H1 (cell line): ENCODE data around the gene CMSS1. TPM values are rescaled to one million over a fixed set of nuclear protein-coding genes. Genes with fewer than 3 reads are reported as not detected.

Experiments
- CTCF ChIA-PET: fragments of 300-600 bp; sonication (Branson Sonifier 250); formaldehyde crosslinking; loops from one replicate; lab custom pipeline; 2021; ENCODE audit not compliant: partially characterized antibody; lab: Charles Lee
- POLR2A ChIA-PET: fragments of 300-600 bp; sonication (Branson Sonifier 250); formaldehyde crosslinking; loops from one replicate; lab custom pipeline; 2021; ENCODE audit warnings: inconsistent platforms; ENCODE audit not compliant: partially characterized antibody; lab: Charles Lee
- DNase-seq, 2 experiments: peaks; one replicate each; pipeline versions ENCODE4 v3.0.0 to v3.0.0-alpha.2; 2010 to 2022; ENCODE audit warnings: low spot score in 2 of 2, low read depth in 1 of 2, mixed read lengths in 1 of 2
- FAIRE-seq: peaks from 2 replicates; lab custom pipeline; 2011; peaks lifted over from hg19 to GRCh38; lab: Jason Lieb, UNC
- H2AFZ ChIP-seq: 2 replicates; pipeline ENCODE4 v1.8.1; 2012; ENCODE audit warnings: low read length, inconsistent platforms
- H2AK5ac ChIP-seq: 2 replicates; pipeline ENCODE4 v1.6.1; 2013; ENCODE audit warnings: low read depth, low read length
- H2BK120ac ChIP-seq: replicated peaks from 2 replicates; pipeline ENCODE3; 2013; ENCODE audit warnings: low read depth, low read length, inconsistent platforms
- H2BK12ac ChIP-seq: 2 replicates; pipeline ENCODE4 v1.6.1; 2013; ENCODE audit warnings: low read depth, low read length
- H2BK15ac ChIP-seq: 2 replicates; pipeline ENCODE4 v1.6.1; 2013; ENCODE audit warnings: low read length
- H2BK20ac ChIP-seq: 2 replicates; pipeline ENCODE4 v1.6.1; 2013; ENCODE audit warnings: low read length
- H2BK5ac ChIP-seq: 2 replicates; pipeline ENCODE4 v1.6.1; 2013; ENCODE audit warnings: low read depth, low read length
- H3K14ac ChIP-seq: 2 replicates; pipeline ENCODE4 v1.6.1; 2013; ENCODE audit warnings: inconsistent platforms; ENCODE audit not compliant: insufficient read length
- H3K18ac ChIP-seq: 2 replicates; pipeline ENCODE4 v1.6.1; 2013; ENCODE audit warnings: low read length; ENCODE audit errors: extremely low read depth
- H3K23ac ChIP-seq: 2 replicates; pipeline ENCODE4 v1.6.1; 2013; ENCODE audit warnings: inconsistent platforms; ENCODE audit not compliant: insufficient read length
- H3K23me2 ChIP-seq: 2 replicates; pipeline ENCODE4 v1.6.1; 2013; ENCODE audit warnings: low read depth, low read length
- H3K27ac ChIP-seq: 2 replicates; pipeline ENCODE4 v1.6.1; 2011; ENCODE audit warnings: low read depth, low read length, inconsistent platforms
- H3K27me3 ChIP-seq, 4 experiments: replicated peaks in 1 of 4; 1 replicate in 1 of 4; 2 replicates in 3 of 4; pipeline versions ENCODE4 v1.6.1 to v1.8.1; 2011 to 2013; ENCODE audit warnings: low read length in 3 of 4, mild to moderate bottlenecking in 3 of 4, inconsistent platforms in 2 of 4, mixed read lengths in 2 of 4, moderate library complexity in 1 of 4; ENCODE audit not compliant: control insufficient read depth in 3 of 4, insufficient read depth in 3 of 4; ENCODE audit errors: extremely low read depth in 1 of 4
- H3K36me3 ChIP-seq, 4 experiments: 2 replicates each; pipeline versions ENCODE4 v1.6.1 to v1.8.1; 2011 to 2013; ENCODE audit warnings: mild to moderate bottlenecking in 4 of 4, low read length in 3 of 4, moderate library complexity in 2 of 4, control low read depth in 1 of 4, inconsistent platforms in 1 of 4; ENCODE audit not compliant: insufficient read depth in 4 of 4, control insufficient read depth in 2 of 4
- H3K4ac ChIP-seq: replicated peaks from 2 replicates; pipeline ENCODE3; 2013; ENCODE audit warnings: low read length, low read depth, mixed read lengths, inconsistent platforms; ENCODE audit not compliant: insufficient read length
- H3K4me1 ChIP-seq, 4 experiments: replicated peaks in 1 of 4; 1 replicate in 1 of 4; 2 replicates in 3 of 4; pipeline versions ENCODE4 v1.6.1 to v1.8.1; 2011 to 2013; ENCODE audit warnings: low read length in 3 of 4, inconsistent platforms in 2 of 4, mixed read lengths in 1 of 4; ENCODE audit not compliant: insufficient read depth in 4 of 4, control insufficient read depth in 3 of 4
- H3K4me2 ChIP-seq, 2 experiments: 2 replicates each; pipeline versions ENCODE4 v1.6.1 to v1.8.1; 2011 to 2013; ENCODE audit warnings: low read depth in 2 of 2, low read length in 2 of 2, control low read depth in 1 of 2, inconsistent platforms in 1 of 2, mild to moderate bottlenecking in 1 of 2; ENCODE audit not compliant: insufficient read depth in 1 of 2
- H3K4me3 ChIP-seq, 4 experiments: fragments of 200-600, 300-600 bp in 1 of 4; sonication (generic), shearing (Covaris generic), sonication (Bioruptor Twin) in 1 of 4; 2 replicates each; pipeline versions ENCODE4 v1.5.1 to v1.8.1; 2011 to 2016; ENCODE audit warnings: low read length in 4 of 4, low read depth in 3 of 4, control low read depth in 2 of 4, inconsistent platforms in 2 of 4, mild to moderate bottlenecking in 2 of 4, mixed read lengths in 1 of 4, moderate library complexity in 1 of 4; ENCODE audit not compliant: insufficient read depth in 2 of 4; ENCODE audit errors: extremely low read depth in 1 of 4
- H3K56ac ChIP-seq: replicated peaks from 2 replicates; pipeline ENCODE3; 2013; ENCODE audit warnings: low read depth, mild to moderate bottlenecking, mixed read lengths, low read length, inconsistent platforms; ENCODE audit not compliant: insufficient read length
- H3K79me1 ChIP-seq: 2 replicates; pipeline ENCODE4 v1.6.1; 2013; ENCODE audit warnings: low read depth, low read length, control low read depth
- H3K79me2 ChIP-seq, 2 experiments: 2 replicates each; pipeline versions ENCODE4 v1.6.1 to v1.8.1; 2012 to 2013; ENCODE audit warnings: low read length in 2 of 2, mild to moderate bottlenecking in 2 of 2, inconsistent platforms in 1 of 2; ENCODE audit not compliant: insufficient read depth in 2 of 2, control insufficient read depth in 1 of 2
- H3K9ac ChIP-seq, 4 experiments: replicated peaks in 1 of 4; 1 replicate in 1 of 4; 2 replicates in 3 of 4; pipeline versions ENCODE4 v1.6.1 to v1.8.1; 2011 to 2013; ENCODE audit warnings: low read depth in 3 of 4, low read length in 3 of 4, control low read depth in 2 of 4, mild to moderate bottlenecking in 2 of 4, moderate library complexity in 2 of 4, inconsistent platforms in 1 of 4; ENCODE audit errors: extremely low read depth in 1 of 4
- H3K9me3 ChIP-seq, 2 experiments: 2 replicates each; pipeline versions ENCODE4 v1.6.1 to v1.8.1; 2012 to 2013; ENCODE audit warnings: mild to moderate bottlenecking in 2 of 2, moderate library complexity in 2 of 2, control low read depth in 1 of 2, inconsistent platforms in 1 of 2, low read depth in 1 of 2, low read length in 1 of 2, mixed read lengths in 1 of 2; ENCODE audit not compliant: insufficient read depth in 2 of 2
- H4K20me1 ChIP-seq, 2 experiments: replicated peaks in 1 of 2; 2 replicates each; pipeline versions ENCODE3 to v1.8.1; 2011 to 2013; ENCODE audit warnings: inconsistent platforms in 2 of 2, low read length in 2 of 2, mild to moderate bottlenecking in 1 of 2; ENCODE audit not compliant: insufficient read depth in 2 of 2, control insufficient read depth in 1 of 2
- H4K5ac ChIP-seq: 2 replicates; pipeline ENCODE4 v1.6.1; 2013; ENCODE audit warnings: low read length, low read depth, mixed read lengths, inconsistent platforms; ENCODE audit not compliant: insufficient read length
- H4K8ac ChIP-seq: 2 replicates; pipeline ENCODE4 v1.8.0; 2013; ENCODE audit warnings: mild to moderate bottlenecking, moderate library complexity, low read length, inconsistent platforms; ENCODE audit not compliant: insufficient read depth; ENCODE audit errors: extremely low read depth
- H4K91ac ChIP-seq: replicated peaks from 2 replicates; pipeline ENCODE3; 2013; ENCODE audit warnings: low read length, mixed read lengths, inconsistent platforms; ENCODE audit not compliant: insufficient read length
- HDAC6 ChIP-seq: IDR thresholded peaks from one replicate; pipeline ENCODE4 v1.7.1; 2012; ENCODE audit warnings: low read depth, mild to moderate bottlenecking, inconsistent platforms, low read length, moderate library complexity
- JUND ChIP-seq: IDR thresholded peaks from 2 replicates; pipeline ENCODE4 v1.6.1; 2011; ENCODE audit warnings: mild to moderate bottlenecking, improper control_type of control experiment, low read length
- KDM1A ChIP-seq: fragments of 200-600, 300-600 bp; sonication (generic); IDR thresholded peaks from 2 replicates; pipeline ENCODE4 v1.7.1; 2016; ENCODE audit warnings: mild to moderate bottlenecking, low read length, borderline replicate concordance
- POLR2AphosphoS5 ChIP-seq: IDR thresholded peaks from 2 replicates; pipeline ENCODE4 v1.6.1; 2011; ENCODE audit warnings: low read depth, low read length
- WGBS, 2 experiments: shearing (Covaris generic) in 1 of 2; methylation state at CpG; one replicate each; pipeline versions ENCODE4 v1.1.6 to v1.1.7; 2013 to 2015; ENCODE audit warnings: low lambda C conversion rate in 2 of 2, mixed read lengths in 2 of 2, inconsistent platforms in 1 of 2, low coverage in 1 of 2, missing lambda C conversion rate in 1 of 2; ENCODE audit not compliant: insufficient replicate concordance in 2 of 2, insufficient coverage in 1 of 2, insufficient read length in 1 of 2; ENCODE audit errors: extremely low coverage in 1 of 2, missing lambda C conversion rate in 1 of 2; 5-methylcytosine and 5-hydroxymethylcytosine counted together
- polyA plus RNA-seq, 7 experiments: library from polyadenylated mRNA; depleted of rRNA in 3 of 7; stranded (reverse) in 5 of 7; unstranded in 2 of 7; fragments of >200 nt in 5 of 7; fragments of 200-250 nt in 2 of 7; gene quantifications; 1 replicate in 5 of 7; 2 replicates in 1 of 7; 4 replicates in 1 of 7; pipeline versions ENCODE4 v1.2.1 to v1.2.3, GENCODE V29; 2011 to 2013; ENCODE audit warnings: missing spikeins in 2 of 7, mixed read lengths in 2 of 7
- total RNA-seq: library from RNA; stranded (reverse); fragmentation: NEBNext Ultra II Directional; extraction: Animal tissue kit (Norgen Biotek cat#: 25700); gene quantifications from 2 replicates; pipeline ENCODE4 v1.2.1, GENCODE V29; 2021
- TF ChIP-seq, protein P1 (sequence below): IDR thresholded peaks from 2 replicates; pipeline ENCODE4 v1.6.1; 2011; ENCODE audit warnings: low read length, improper control_type of control experiment

Gene CMSS1
- total and polyA plus RNA-seq, 2 of the 8 experiments (the other 6 are each of a cell fraction or from before 2014, with no cell fraction given): 15.2 to 75.1 TPM

DNA sequence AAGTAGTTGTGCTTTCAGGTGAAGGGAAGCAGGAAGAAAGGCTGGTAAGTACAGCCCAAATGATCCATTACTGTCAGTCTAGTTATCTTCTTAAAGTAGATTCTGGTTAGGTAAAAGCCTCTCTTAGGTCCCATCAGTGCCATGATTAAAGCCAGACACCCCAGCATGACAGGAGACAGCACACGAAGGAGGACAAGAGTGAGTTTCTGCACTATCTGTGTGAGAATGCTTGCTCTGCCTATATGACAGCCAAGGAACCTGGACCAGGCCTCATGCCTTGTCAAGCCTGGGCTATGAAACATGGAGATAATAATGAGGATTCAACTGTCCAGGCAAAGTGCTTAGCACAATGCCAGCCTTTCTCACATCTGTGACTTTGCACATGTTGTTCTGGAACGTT is 310.1 kb downstream of the CMSS1 start:
- no peak overlapping the region for H4K5ac ChIP-seq
- no peaks in the 10 kb centered on the region for H3K9me3 ChIP-seq
- H4K8ac ChIP-seq: no peak overlapping the region
- H3K14ac ChIP-seq: no peak overlapping the region
- H3K56ac ChIP-seq: no peak overlapping the region
- H4K91ac ChIP-seq: no peak overlapping the region
- CTCF ChIA-PET: no interaction called here
- no peak overlapping the region for H2BK12ac ChIP-seq
- H3K27me3 ChIP-seq: no peaks in the 10 kb centered on the region
- 86% methylated on average over 2 of the region's 2 CpGs; no CpG with 5 or more reads in 1 of the 2 experiments for WGBS, 2 experiments
- H2BK5ac ChIP-seq: no peak overlapping the region
- H2BK15ac ChIP-seq: no peak overlapping the region
- no peak overlapping the region for H2AK5ac ChIP-seq
- H3K23ac ChIP-seq: no peak overlapping the region
- no peak overlapping the region for H2BK20ac ChIP-seq
- no peaks in the 10 kb centered on the region for H3K79me2 ChIP-seq
- no peak overlapping the region for H2BK120ac ChIP-seq
- DNase-seq: no peak
- no peak overlapping the region for H3K4ac ChIP-seq
- H3K36me3 ChIP-seq: no peaks in the 10 kb centered on the region
- H3K79me1 ChIP-seq: no peaks in the 10 kb centered on the region
- no peak for FAIRE-seq
- no peak overlapping the region for H2AFZ ChIP-seq
- no peaks in the 10 kb centered on the region for H3K23me2 ChIP-seq
- H3K4me2 ChIP-seq: no peak overlapping the region
- H3K9ac ChIP-seq: no peak overlapping the region; a peak in 1 of 7 replicates
- H3K18ac ChIP-seq: no peak overlapping the region
- POLR2A ChIA-PET: no interaction called here
- H3K4me3 ChIP-seq: no peak overlapping the region
- peaks cover 0 to 2% (median 0%) of the 10 kb centered on the region in 4 experiments; a peak in 1 of 7 replicates for H3K4me1 ChIP-seq
- H4K20me1 ChIP-seq: no peaks in the 10 kb centered on the region
- TF ChIP-seq HDAC6 (no peak), KDM1A (no peak), POLR2AphosphoS5 (no peak), JUND (no peak)
- TF ChIP-seq, protein P1, sequence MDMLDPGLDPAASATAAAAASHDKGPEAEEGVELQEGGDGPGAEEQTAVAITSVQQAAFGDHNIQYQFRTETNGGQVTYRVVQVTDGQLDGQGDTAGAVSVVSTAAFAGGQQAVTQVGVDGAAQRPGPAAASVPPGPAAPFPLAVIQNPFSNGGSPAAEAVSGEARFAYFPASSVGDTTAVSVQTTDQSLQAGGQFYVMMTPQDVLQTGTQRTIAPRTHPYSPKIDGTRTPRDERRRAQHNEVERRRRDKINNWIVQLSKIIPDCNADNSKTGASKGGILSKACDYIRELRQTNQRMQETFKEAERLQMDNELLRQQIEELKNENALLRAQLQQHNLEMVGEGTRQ: no peak
- H3K27ac ChIP-seq: no peak overlapping the region
